ENCODE results near the gene SLC31A1.

Gene SLC31A1

GRCh38 chr9:113309204-113309813 is 88.0 kb downstream of the SLC31A1 start:
- no peak for DNase-seq

GRCh38 chr9:113310538-113310937 is 89.2 kb downstream of the SLC31A1 start:
- no peak for DNase-seq

DNA sequence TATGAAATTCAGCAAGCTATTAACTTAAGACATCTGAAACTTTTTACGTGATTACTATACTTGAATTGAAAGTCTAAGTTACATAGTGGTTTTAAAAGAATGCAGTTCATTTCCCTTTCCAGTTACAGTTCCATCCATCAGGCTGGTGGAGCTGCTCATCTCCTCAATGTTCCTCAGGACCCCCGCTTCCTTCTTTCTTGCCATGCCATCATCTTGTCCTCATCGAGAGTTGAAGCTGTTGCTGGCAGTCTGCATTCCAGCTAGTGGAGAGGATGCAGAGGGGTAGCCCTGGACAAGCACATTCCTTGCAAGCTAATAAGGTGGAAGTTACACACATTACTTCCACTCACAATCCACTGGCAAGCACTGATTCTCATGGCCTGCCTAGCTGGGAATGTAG is 90.6 kb downstream of the SLC31A1 start:
- no peak for DNase-seq

GRCh38 chr9:113313261-113313660 is 91.9 kb downstream of the SLC31A1 start:
- DNase-seq: no peak
